Mesenchymal stem cell (in vitro differentiated cells and primary cell): ENCODE measurements around the gene LRRC63.

ENCODE experiments used
- DNase-seq: peaks from one replicate; pipeline ENCODE4 v3.0.0-alpha.2; 2013
- H2AFZ ChIP-seq: one replicate; pipeline ENCODE4 v1.6.1; 2013; ENCODE audit warnings: low read depth, mild to moderate bottlenecking, control low read depth, inconsistent platforms, low read length, moderate library complexity
- H2AK5ac ChIP-seq: 2 replicates; pipeline ENCODE4 v1.6.1; 2013; ENCODE audit warnings: low read length, moderate library complexity, mild to moderate bottlenecking, inconsistent platforms; ENCODE audit not compliant: severe bottlenecking
- H2BK120ac ChIP-seq: one replicate; pipeline ENCODE4 v1.6.1; 2013; ENCODE audit warnings: low read depth, mild to moderate bottlenecking, inconsistent platforms, low read length, moderate library complexity
- H2BK12ac ChIP-seq, 2 experiments: one replicate each; pipeline ENCODE4 v1.6.1; 2013; ENCODE audit warnings: inconsistent platforms in 2 of 2, low read length in 2 of 2, mild to moderate bottlenecking in 2 of 2, moderate library complexity in 2 of 2, control low read depth in 1 of 2
- H2BK15ac ChIP-seq: one replicate; pipeline ENCODE4 v1.6.1; 2013; ENCODE audit warnings: mild to moderate bottlenecking, low read depth, inconsistent platforms; ENCODE audit not compliant: poor library complexity, severe bottlenecking
- H2BK5ac ChIP-seq: 2 replicates; pipeline ENCODE4 v1.6.1; 2013; ENCODE audit warnings: low read depth, mild to moderate bottlenecking, low read length, control low read depth, inconsistent platforms; ENCODE audit not compliant: poor library complexity, severe bottlenecking
- H3K14ac ChIP-seq, 2 experiments: one replicate each; pipeline ENCODE4 v1.6.1; 2013; ENCODE audit warnings: inconsistent platforms in 2 of 2, low read length in 2 of 2, control low read depth in 1 of 2, mild to moderate bottlenecking in 1 of 2, moderate library complexity in 1 of 2
- H3K18ac ChIP-seq, 2 experiments: one replicate each; pipeline ENCODE4 v1.6.1; 2013; ENCODE audit warnings: inconsistent platforms in 2 of 2, low read length in 2 of 2, control low read depth in 1 of 2, low read depth in 1 of 2, mild to moderate bottlenecking in 1 of 2
- H3K23ac ChIP-seq, 2 experiments: one replicate each; pipeline ENCODE4 v1.6.1; 2013; ENCODE audit warnings: inconsistent platforms in 2 of 2, low read length in 2 of 2, mild to moderate bottlenecking in 2 of 2, moderate library complexity in 2 of 2, control low read depth in 1 of 2
- H3K27ac ChIP-seq: 2 replicates; pipeline ENCODE4 v1.5.1; 2013; ENCODE audit warnings: mild to moderate bottlenecking, moderate library complexity, low read length, control low read depth, inconsistent platforms; ENCODE audit not compliant: poor library complexity, severe bottlenecking
- H3K27me3 ChIP-seq, 2 experiments: 2 replicates each; pipeline versions ENCODE4 v1.6.1 to v1.7.0; 2013; ENCODE audit warnings: low read length in 2 of 2, mild to moderate bottlenecking in 2 of 2, moderate library complexity in 2 of 2, control low read depth in 1 of 2, inconsistent platforms in 1 of 2; ENCODE audit not compliant: control insufficient read depth in 1 of 2, insufficient read depth in 1 of 2
- H3K36me3 ChIP-seq, 2 experiments: 2 replicates each; pipeline versions ENCODE4 v1.6.1 to v1.7.0; 2013; ENCODE audit warnings: low read length in 2 of 2, control low read depth in 1 of 2, inconsistent platforms in 1 of 2, low read depth in 1 of 2, mild to moderate bottlenecking in 1 of 2; ENCODE audit not compliant: insufficient read depth in 2 of 2, control insufficient read depth in 1 of 2
- H3K4ac ChIP-seq, 2 experiments: one replicate each; pipeline ENCODE4 v1.6.1; 2013; ENCODE audit warnings: inconsistent platforms in 2 of 2, low read length in 2 of 2, mild to moderate bottlenecking in 2 of 2, moderate library complexity in 2 of 2, control low read depth in 1 of 2, low read depth in 1 of 2
- H3K4me1 ChIP-seq: 2 replicates; pipeline ENCODE4 v1.6.1; 2013; ENCODE audit warnings: low read depth, low read length, control low read depth; ENCODE audit not compliant: control insufficient read depth, insufficient read depth
- H3K4me2 ChIP-seq: 2 replicates; pipeline ENCODE4 v1.6.1; 2013; ENCODE audit warnings: low read length, mild to moderate bottlenecking, inconsistent platforms; ENCODE audit not compliant: poor library complexity, severe bottlenecking
- H3K4me3 ChIP-seq, 2 experiments: 2 replicates each; pipeline versions ENCODE4 v1.5.1 to v1.7.0; 2013; ENCODE audit warnings: low read length in 2 of 2, mild to moderate bottlenecking in 2 of 2, control low read depth in 1 of 2, low read depth in 1 of 2; ENCODE audit not compliant: insufficient read depth in 1 of 2
- H3K79me1 ChIP-seq: replicated peaks from 2 replicates; pipeline ENCODE4 v1.6.1; 2013; ENCODE audit warnings: mild to moderate bottlenecking, control low read depth, low read length, inconsistent platforms; ENCODE audit not compliant: poor library complexity, severe bottlenecking
- H3K9ac ChIP-seq: 2 replicates; pipeline ENCODE4 v1.7.0; 2013; ENCODE audit warnings: mild to moderate bottlenecking, low read length, moderate library complexity
- H3K9me3 ChIP-seq: 2 replicates; pipeline ENCODE4 v1.7.0; 2013; ENCODE audit warnings: mild to moderate bottlenecking, low read length; ENCODE audit not compliant: control insufficient read depth
- H4K8ac ChIP-seq: one replicate; pipeline ENCODE4 v1.6.1; 2013; ENCODE audit warnings: inconsistent platforms, mild to moderate bottlenecking, low read length, moderate library complexity
- H4K91ac ChIP-seq: one replicate; pipeline ENCODE4 v1.6.1; 2013; ENCODE audit warnings: mild to moderate bottlenecking, low read length, inconsistent platforms
- WGBS: methylation state at CpG from one replicate; pipeline ENCODE4 v1.1.7; 2013; ENCODE audit warnings: mixed read lengths; 5-methylcytosine and 5-hydroxymethylcytosine counted together

The LRRC63 gene

DNA sequence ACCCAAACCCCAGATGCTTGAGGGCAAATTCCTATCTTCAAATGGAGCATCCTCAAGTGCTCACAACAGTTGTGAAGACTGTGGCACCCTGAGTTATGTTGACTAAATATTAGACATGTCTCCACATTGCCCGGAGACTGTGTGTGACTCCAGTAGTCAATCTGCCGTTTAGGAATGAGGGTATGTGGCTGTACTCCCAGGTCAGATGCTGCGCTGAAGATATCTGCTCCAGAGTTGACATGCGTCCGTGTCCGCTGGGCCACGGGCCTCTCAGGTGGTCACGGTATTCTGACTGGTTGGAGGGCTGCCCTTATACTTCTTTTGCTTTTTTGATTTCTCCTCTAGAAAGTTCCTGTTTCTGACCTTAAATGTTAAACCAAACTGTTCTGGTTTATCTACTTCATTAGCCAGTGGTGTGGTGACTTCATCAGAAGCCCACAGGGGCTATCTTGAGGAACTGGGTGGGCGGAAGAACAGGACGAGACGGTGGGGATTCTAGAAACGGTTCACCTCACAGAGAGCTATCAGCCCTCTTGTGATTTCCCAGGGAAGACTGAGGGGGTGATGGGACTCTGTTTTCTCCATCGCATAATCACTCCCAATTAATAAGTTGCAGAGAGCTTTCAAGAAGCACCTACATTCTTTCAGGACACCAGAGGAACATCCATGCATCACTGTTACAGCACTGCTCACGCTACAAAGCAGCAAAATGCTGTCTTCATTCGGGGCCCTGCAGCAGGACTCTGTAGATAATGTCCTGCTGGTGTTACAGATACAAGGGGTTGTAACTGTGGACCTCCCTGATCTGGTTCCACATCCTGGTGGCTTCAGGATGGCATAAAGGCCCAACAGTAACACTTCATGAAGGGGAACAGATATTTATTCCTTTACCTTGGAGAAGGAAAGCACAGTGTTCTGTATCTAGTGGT is 28.4 kb upstream of the LRRC63 start:
- Histone ChIP-seq H3K79me1 (no peaks in the 10 kb centered on the region), H3K14ac (no peak overlapping the region), H3K23ac (no peak overlapping the region), H3K4me2 (no peak overlapping the region), H2BK15ac (no peak overlapping the region), H4K8ac (no peak overlapping the region), H3K9ac (no peak overlapping the region), H2AK5ac (no peak overlapping the region), H2BK5ac (no peak overlapping the region), H3K18ac (no peak overlapping the region), H3K4me1 (peaks cover 2% of the 10 kb centered on the region), H3K27me3 (peaks cover 0 to 11% of the 10 kb centered on the region in 2 experiments), H2BK120ac (no peak overlapping the region), H3K9me3 (no peaks in the 10 kb centered on the region), H4K91ac (no peak overlapping the region), H3K4ac (no peak overlapping the region), H3K27ac (no peak overlapping the region), H2BK12ac (no peak overlapping the region), H3K4me3 (no peak overlapping the region), H2AFZ (no peak overlapping the region), H3K36me3 (no peaks in the 10 kb centered on the region)
- no peak for DNase-seq
- WGBS: 97% methylated on average over 15 of the region's 15 CpGs

DNA sequence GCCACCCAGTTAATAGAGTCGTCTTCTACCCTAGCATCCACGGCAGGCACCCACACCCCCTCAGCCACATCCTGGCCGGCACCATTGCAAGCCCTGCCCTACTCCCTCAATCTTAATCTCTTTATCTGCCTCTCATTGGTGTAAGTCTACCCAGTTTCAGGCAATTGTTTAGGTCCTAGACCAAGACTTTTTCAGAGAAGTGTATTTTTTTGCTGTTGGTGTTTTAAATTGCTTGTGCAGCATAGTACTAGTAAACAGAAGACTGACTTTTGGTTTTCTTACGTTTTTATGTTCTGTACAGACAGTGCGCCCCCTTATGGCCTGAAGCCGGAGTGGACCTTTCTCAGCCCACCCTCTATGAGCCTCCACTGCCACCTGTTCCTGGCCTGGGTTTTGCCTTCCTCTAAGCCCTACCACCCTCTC is 27.4 kb upstream of the LRRC63 start:
- H4K8ac ChIP-seq: no peak overlapping the region
- no peak overlapping the region for H4K91ac ChIP-seq
- peaks cover 2% of the 10 kb centered on the region for H3K4me1 ChIP-seq
- H3K36me3 ChIP-seq: no peaks in the 10 kb centered on the region
- H3K4me2 ChIP-seq: no peak overlapping the region
- DNase-seq: no peak
- H2AK5ac ChIP-seq: no peak overlapping the region
- WGBS: 64% methylated on average over 6 of the region's 6 CpGs
- no peak overlapping the region for H3K18ac ChIP-seq
- no peak overlapping the region for H3K14ac ChIP-seq
- H3K23ac ChIP-seq: no peak overlapping the region
- H2BK12ac ChIP-seq: no peak overlapping the region
- no peaks in the 10 kb centered on the region for H3K79me1 ChIP-seq
- no peak overlapping the region for H2BK5ac ChIP-seq
- H3K27me3 ChIP-seq: peaks cover 0 to 11% of the 10 kb centered on the region in 2 experiments
- no peak overlapping the region for H3K4ac ChIP-seq
- H3K9ac ChIP-seq: no peak overlapping the region
- no peaks in the 10 kb centered on the region for H3K9me3 ChIP-seq
- no peak overlapping the region for H2BK15ac ChIP-seq
- H2AFZ ChIP-seq: no peak overlapping the region
- H3K4me3 ChIP-seq: no peak overlapping the region
- no peak overlapping the region for H2BK120ac ChIP-seq
- H3K27ac ChIP-seq: no peak overlapping the region

GRCh38 chr13:46185634-46186033 is 26.1 kb upstream of the LRRC63 start:
- Histone ChIP-seq H3K23ac (no peak overlapping the region), H3K18ac (no peak overlapping the region), H3K79me1 (no peaks in the 10 kb centered on the region), H3K4me2 (no peak overlapping the region), H3K4me1 (peaks cover 2% of the 10 kb centered on the region), H3K27ac (no peak overlapping the region), H3K14ac (no peak overlapping the region), H2BK12ac (no peak overlapping the region), H4K91ac (no peak overlapping the region), H2AK5ac (no peak overlapping the region), H3K4ac (no peak overlapping the region), H3K9ac (no peak overlapping the region), H3K4me3 (no peak overlapping the region), H2AFZ (no peak overlapping the region), H2BK5ac (no peak overlapping the region), H4K8ac (no peak overlapping the region), H3K27me3 (peaks cover 0 to 11% of the 10 kb centered on the region in 2 experiments), H3K9me3 (no peaks in the 10 kb centered on the region), H2BK120ac (no peak overlapping the region), H2BK15ac (no peak overlapping the region), H3K36me3 (no peaks in the 10 kb centered on the region)
- DNase-seq: no peak
- no CpG with 5 or more reads among the region's 4 CpGs for WGBS

- Histone ChIP-seq H2BK12ac (no peak overlapping the region), H4K91ac (no peak overlapping the region), H3K4me3 (no peak overlapping the region), H2BK120ac (no peak overlapping the region), H3K18ac (no peak overlapping the region), H2AFZ (no peak overlapping the region), H2BK15ac (no peak overlapping the region), H3K23ac (no peak overlapping the region), H3K4ac (no peak overlapping the region), H3K4me2 (no peak overlapping the region), H3K36me3 (no peaks in the 10 kb centered on the region), H3K9me3 (no peaks in the 10 kb centered on the region), H3K4me1 (peaks cover 2% of the 10 kb centered on the region), H3K27me3 (no peaks in the 10 kb centered on the region), H2BK5ac (no peak overlapping the region), H3K14ac (no peak overlapping the region), H3K79me1 (no peaks in the 10 kb centered on the region), H3K9ac (no peak overlapping the region), H4K8ac (no peak overlapping the region), H3K27ac (no peak overlapping the region), H2AK5ac (no peak overlapping the region)
- 60% methylated on average over 1 of the region's 1 CpG for WGBS
- DNase-seq: no peak
Observed at GRCh38 chr13:46192412-46192811, 19.3 kb upstream of the LRRC63 start.
